ENCODE data around the gene STXBP5. TPM values are rescaled to one million over a fixed set of nuclear protein-coding genes. Genes with fewer than 3 reads are reported as not detected.

Gene STXBP5
- total and polyA plus RNA-seq, 2 of the 4 experiments (the other 2 are of a cell fraction) = 13.2 to 46.4 TPM

DNA sequence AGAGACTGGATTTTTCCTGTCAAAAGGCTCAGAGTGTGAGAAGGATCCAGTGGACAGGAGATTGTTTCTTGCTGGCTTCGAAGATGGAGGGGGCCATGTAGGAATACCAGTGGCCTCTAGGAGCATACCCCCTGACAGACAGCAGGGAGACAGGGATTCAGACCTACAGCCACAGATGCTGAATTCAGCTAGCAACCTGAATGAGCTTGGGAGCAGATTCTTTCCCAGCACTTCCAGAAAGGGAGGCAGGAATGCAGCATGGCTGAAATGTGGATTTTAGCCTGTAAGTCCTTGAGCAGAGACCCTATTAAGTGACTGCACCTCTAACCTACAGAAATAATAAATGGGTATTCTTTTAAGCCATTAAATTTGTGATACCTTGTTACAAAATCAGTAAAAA is 44.6 kb downstream of the STXBP5 start:
- Histone ChIP-seq H3K36me3 (ENCODE audit: control insufficient read depth, insufficient read depth, low read length) (peaks cover 20% of the 10 kb centered on the region), H2BK20ac (ENCODE audit: low read depth, low read length) (no peak overlapping the region), H3K56ac (ENCODE audit: extremely low read depth, insufficient read depth, low read length) (no peak overlapping the region), H3K27me3 (ENCODE audit: control insufficient read depth, insufficient read depth, low read length) (no peaks in the 10 kb centered on the region), H3K18ac (ENCODE audit: low read depth, low read length) (no peak overlapping the region), H4K5ac (ENCODE audit: low read depth, low read length) (no peak overlapping the region), H2BK5ac (ENCODE audit: low read depth, low read length, poor library complexity, severe bottlenecking) (no peak overlapping the region), H3K9me3 (ENCODE audit: control insufficient read depth, insufficient read depth, low read length) (peaks cover 3% of the 10 kb centered on the region; the same call in 1 of the 2 replicates), H2BK120ac (ENCODE audit: low read depth, low read length) (no peak overlapping the region), H3K4ac (ENCODE audit: low read depth, low read length) (no peak overlapping the region), H2AK9ac (replicated peaks; ENCODE audit: low read depth, low read length, poor library complexity) (no peak overlapping the region), H3K27ac (ENCODE audit: insufficient read depth, low read length) (no peak overlapping the region), H4K91ac (ENCODE audit: insufficient read depth, low read depth, low read length) (no peak overlapping the region), H3K4me3 (ENCODE audit: insufficient read depth, low read depth, low read length) (no peak overlapping the region), H3K79me1 (ENCODE audit: low read depth in 1 of 2, low read length in 2 of 2) (peaks cover 11 to 20% of the 10 kb centered on the region in 2 experiments; a peak in 3 of 4 replicates), H2BK15ac (ENCODE audit: low read depth, low read length) (no peak overlapping the region), H3K4me2 (ENCODE audit: low read depth, low read length) (no peak overlapping the region), H4K20me1 (ENCODE audit: insufficient read depth, low read length) (no peaks in the 10 kb centered on the region), H2AK5ac (ENCODE audit: low read depth, low read length) (no peak overlapping the region), H3K23ac (ENCODE audit: low read depth, low read length) (no peak overlapping the region), H3K14ac (replicated peaks; ENCODE audit: low read depth, low read length) (no peak overlapping the region), H3K4me1 (ENCODE audit: control insufficient read depth, insufficient read depth, low read length) (no peaks in the 10 kb centered on the region; the same call in 1 of the 2 replicates), H2AFZ (replicated peaks; ENCODE audit: low read length, poor library complexity) (no peak overlapping the region), H4K8ac (ENCODE audit: low read depth in 2 of 2, low read length in 2 of 2) (no peak overlapping the region), H3K9ac (ENCODE audit: low read depth, low read length) (no peak overlapping the region), H3K9me1 (ENCODE audit: insufficient read depth, low read length) (no peaks in the 10 kb centered on the region)
- ChIA-PET POLR2A (ENCODE audit: unreplicated experiment) (no interaction called here), CTCF (interaction anchor here (0.7 to 1.0 kb wide), 2 partner anchors 39 to 197 kb away, joined by 3 to 5 read pairs; no protein-coding TSS in a partner anchor)
- WGBS, 2 experiments (ENCODE audit: extremely low coverage in 2 of 2, insufficient read length in 1 of 2) = no CpG with 5 or more reads among the region's 1 CpG
- no peak for TF ChIP-seq BHLHE40 (IDR thresholded peaks at IDR 0.05; ENCODE audit: low read depth, low read length)
- TF ChIP-seq RFX5 (IDR thresholded peaks at IDR 0.05; ENCODE audit: low read depth, low read length) = no peak
- TF ChIP-seq MAZ (IDR thresholded peaks at IDR 0.05; ENCODE audit: borderline replicate concordance, low read depth, low read length) = no peak
- TF ChIP-seq RAD21 (IDR thresholded peaks at IDR 0.05; ENCODE audit: low read length) = no peak
- no peak for TF ChIP-seq RCOR1 (IDR thresholded peaks at IDR 0.05; ENCODE audit: insufficient replicate concordance, low read length)
- TF ChIP-seq ELK1 (IDR thresholded peaks at IDR 0.05; ENCODE audit: borderline replicate concordance, low read depth, low read length) = no peak
- TF ChIP-seq CEBPB (IDR thresholded peaks at IDR 0.05; ENCODE audit: low read depth, low read length) = no peak
- TF ChIP-seq MXI1 (IDR thresholded peaks at IDR 0.05; ENCODE audit: borderline replicate concordance, low read depth, low read length) = no peak
- TF ChIP-seq CTCF (conservative IDR thresholded peaks at IDR 0.05; ENCODE audit: low read depth, low read length) = no peak
- TF ChIP-seq FOS (IDR thresholded peaks at IDR 0.05; ENCODE audit: low read depth, low read length) = no peak
- TF ChIP-seq SMC3 (IDR thresholded peaks at IDR 0.05; ENCODE audit: low read depth, low read length) = no peak
- TF ChIP-seq, protein P1, sequence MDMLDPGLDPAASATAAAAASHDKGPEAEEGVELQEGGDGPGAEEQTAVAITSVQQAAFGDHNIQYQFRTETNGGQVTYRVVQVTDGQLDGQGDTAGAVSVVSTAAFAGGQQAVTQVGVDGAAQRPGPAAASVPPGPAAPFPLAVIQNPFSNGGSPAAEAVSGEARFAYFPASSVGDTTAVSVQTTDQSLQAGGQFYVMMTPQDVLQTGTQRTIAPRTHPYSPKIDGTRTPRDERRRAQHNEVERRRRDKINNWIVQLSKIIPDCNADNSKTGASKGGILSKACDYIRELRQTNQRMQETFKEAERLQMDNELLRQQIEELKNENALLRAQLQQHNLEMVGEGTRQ (IDR thresholded peaks at IDR 0.05; ENCODE audit: low read depth, low read length) = no peak
- no peak for TF ChIP-seq CHD1 (IDR thresholded peaks at IDR 0.05; ENCODE audit: low read depth, low read length)
- TF ChIP-seq MAFK (IDR thresholded peaks at IDR 0.05; ENCODE audit: low read depth, low read length) = no peak
- TF ChIP-seq POLR2A (IDR thresholded peaks at IDR 0.05; ENCODE audit: low read depth, low read length) = no peak
- intact Hi-C loops (cut with micrococcal nuclease) (no loop called here), in situ Hi-C loops (cut with MboI; ENCODE audit: low sequenced_read_pairs) (no loop called here), dilution Hi-C loops (cut with HindIII; ENCODE audit: low sequenced_read_pairs, unreplicated experiment) (no loop called here)
- DNase-seq (no peak), ATAC-seq (ENCODE audit: low read depth) (no peak)
- BruUV-seq (replicated peaks) = no TSS peak

Data from IMR-90 (cell line).